Non-pigmented ciliary epithelial cell (primary cell): ENCODE results near the gene SMYD3.

Experiments used
- DNase-seq: peaks from one replicate; pipeline ENCODE4 v3.0.0-alpha.2; 2010; ENCODE audit warnings: low read depth

The SMYD3 gene

GRCh38 chr1:246271516-246271915 is 235.6 kb downstream of the SMYD3 start:
- DNase-seq: no peak

- no peak for DNase-seq
Observed at GRCh38 chr1:246270236-246270635, 236.8 kb downstream of the SMYD3 start.

GRCh38 chr1:246269466-246269865 is 237.6 kb downstream of the SMYD3 start:
- DNase-seq: no peak

DNA sequence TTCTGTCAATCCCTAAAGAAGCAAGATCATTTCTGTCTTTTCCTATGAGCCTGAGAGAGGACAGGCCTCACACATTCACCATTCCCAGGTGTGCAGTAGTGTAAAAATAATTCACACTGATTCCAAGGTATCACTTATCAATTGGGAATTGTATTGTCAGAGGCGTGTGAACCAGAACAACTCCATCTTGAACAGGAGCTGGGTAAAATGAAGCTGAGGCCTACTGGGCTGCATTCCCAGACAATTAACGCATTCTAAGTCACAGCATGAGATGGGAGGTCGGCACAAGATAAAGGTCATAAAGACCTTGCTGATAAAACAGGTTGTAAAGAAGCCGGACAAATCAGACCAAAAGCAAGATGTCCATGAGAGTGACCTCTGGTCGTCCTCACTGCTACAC is 239.2 kb downstream of the SMYD3 start:
- DNase-seq: no peak

GRCh38 chr1:246267426-246267825 is 239.7 kb downstream of the SMYD3 start:
- DNase-seq: no peak

DNA sequence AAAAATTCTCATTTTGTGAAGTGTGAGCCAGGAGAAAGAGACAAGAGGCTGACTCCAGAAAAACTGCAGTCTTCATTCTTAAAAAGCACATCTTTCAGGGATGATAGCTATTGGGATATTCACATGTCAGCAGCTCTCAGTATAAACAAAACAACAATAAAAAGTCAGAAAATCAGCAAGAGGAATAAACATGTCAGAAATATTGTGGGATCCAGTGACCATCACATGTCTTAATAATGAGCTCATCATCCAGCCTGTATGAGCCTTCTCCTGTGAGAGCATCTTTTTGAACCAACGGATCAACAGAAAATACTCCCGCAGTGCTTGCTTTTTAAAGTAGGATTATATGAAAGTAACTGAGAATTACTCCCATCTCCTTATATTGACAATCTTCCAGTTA is 241.6 kb downstream of the SMYD3 start:
- DNase-seq: no peak

GRCh38 chr1:246262281-246262680 is 244.8 kb downstream of the SMYD3 start:
- no peak for DNase-seq

DNA sequence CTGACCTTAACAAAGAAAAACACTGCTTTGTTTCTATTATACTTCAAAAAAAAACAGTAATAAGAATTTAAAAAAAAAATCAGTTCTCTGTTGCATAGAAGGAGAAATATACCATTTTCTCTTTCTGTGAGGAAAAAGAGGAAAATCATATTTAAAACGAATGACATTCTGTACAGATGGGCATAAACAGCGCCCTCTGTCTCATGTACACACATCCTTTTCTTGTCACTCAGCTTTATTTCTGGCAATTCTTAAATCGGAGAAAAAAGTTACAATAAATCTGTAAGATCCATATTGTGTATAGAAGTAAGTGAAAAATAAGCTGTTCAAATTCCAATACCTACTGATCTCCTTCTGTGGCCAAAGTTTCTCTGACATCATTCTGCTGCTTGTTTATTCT is 245.4 kb downstream of the SMYD3 start:
- DNase-seq: no peak

GRCh38 chr1:246258250-246258649 is 248.8 kb downstream of the SMYD3 start:
- DNase-seq: no peak

DNA sequence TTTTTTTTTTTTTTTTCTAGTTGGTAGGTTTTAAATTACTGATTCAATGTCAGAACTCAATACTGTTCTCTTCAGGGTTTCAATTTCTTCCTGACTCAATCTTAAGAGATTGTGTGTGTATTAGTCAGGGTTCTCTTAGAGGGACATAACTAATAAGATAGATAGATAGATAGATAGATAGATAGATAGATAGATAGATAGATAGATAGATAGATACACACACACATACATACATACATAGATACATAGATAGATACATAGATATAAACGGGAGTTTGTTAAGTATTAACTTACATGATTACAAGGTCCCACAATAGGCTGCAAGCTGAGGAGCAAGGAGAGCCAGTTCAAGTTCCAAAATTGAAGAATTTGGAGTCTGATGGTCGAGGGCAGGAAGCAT is 251.3 kb downstream of the SMYD3 start:
- no peak for DNase-seq

DNA sequence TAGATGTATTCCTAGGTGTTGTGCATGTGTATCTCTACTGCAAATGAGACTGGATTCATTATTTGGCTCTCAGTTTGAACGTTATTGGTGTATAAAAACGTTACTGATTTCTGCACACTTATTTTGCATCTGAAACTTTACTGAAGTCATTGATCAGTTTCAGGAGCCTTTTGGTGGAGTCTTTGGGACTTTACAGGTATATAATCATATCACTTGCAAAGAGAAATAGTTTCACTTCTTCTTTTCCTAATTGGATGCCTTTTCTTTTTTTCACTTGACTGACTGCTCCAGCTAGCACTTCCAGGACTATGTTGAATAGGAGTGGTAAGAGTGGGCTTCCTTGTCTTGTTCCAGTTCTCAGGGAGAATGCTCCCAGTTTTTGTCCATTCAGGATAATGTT is 252.2 kb downstream of the SMYD3 start:
- DNase-seq: no peak

GRCh38 chr1:246246430-246246829 is 260.6 kb downstream of the SMYD3 start:
- no peak for DNase-seq

DNA sequence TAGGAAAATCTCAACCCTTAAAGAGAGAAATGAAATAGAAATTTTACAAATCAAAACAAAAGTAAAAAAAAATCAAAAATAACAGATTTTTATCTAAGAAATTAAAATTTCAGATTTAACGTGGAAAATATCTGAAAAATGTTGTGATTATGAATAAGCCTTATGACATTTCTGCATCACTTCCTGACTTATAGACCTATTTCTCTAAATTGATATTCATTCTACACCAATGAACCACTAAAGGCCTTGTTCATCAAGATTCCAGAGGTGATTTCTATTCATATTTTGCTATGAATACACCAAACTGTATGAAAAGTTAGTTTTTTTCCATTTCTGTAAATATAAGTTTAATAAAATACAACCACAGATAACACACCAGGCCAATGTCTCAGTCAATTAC is 261.5 kb downstream of the SMYD3 start:
- DNase-seq: no peak

DNA sequence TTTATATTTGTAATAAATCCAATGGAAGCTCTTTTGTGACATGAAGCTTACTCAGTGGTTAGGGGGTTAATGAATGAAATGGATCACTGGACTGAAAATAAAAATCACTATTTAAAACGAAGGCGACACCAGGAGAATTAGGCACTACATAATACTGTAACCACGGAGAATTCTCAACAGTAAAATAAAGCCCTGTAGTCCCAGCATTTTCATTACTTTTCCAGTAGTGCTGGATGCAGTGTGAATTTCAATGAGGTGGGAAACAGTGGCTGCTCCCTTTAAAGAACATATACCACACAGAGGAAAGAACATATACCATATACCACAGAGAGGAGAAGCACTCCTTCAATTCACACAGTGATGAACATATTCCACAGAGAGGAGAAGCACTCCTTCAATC is 275.0 kb downstream of the SMYD3 start:
- no peak for DNase-seq

- DNase-seq: no peak
Observed at GRCh38 chr1:246226041-246226440, 281.0 kb downstream of the SMYD3 start.

GRCh38 chr1:246221485-246222255 is 285.4 kb downstream of the SMYD3 start:
- DNase-seq: no peak

GRCh38 chr1:246220495-246221065 is 286.5 kb downstream of the SMYD3 start:
- no peak for DNase-seq

GRCh38 chr1:246219508-246220030 is 287.5 kb downstream of the SMYD3 start:
- DNase-seq: no peak

GRCh38 chr1:246218686-246219085 is 288.4 kb downstream of the SMYD3 start:
- DNase-seq: no peak

DNA sequence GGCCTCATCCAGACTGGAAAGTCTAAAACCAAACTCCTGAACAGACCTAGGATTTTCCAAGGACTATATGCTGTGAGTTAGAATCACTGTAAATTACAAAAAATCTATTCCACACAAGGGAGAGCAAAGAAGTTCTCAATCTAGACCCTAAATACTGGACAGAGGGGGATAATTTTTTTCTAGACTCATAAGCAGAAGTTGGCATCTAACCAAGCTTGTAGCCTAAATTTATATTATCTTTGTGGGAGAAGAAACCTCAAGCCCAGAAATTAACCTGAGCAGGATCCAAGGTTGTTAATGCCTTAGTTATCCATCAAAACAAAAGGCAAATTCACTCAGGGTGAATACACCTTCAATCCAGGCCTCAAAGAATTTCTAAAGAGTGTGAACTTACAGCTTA is 290.2 kb downstream of the SMYD3 start:
- DNase-seq: no peak

- DNase-seq: no peak
Observed at GRCh38 chr1:246215510-246215903, 291.6 kb downstream of the SMYD3 start.

GRCh38 chr1:246214708-246215509 is 292.2 kb downstream of the SMYD3 start:
- peak; percentile 91 for DNase-seq

DNA sequence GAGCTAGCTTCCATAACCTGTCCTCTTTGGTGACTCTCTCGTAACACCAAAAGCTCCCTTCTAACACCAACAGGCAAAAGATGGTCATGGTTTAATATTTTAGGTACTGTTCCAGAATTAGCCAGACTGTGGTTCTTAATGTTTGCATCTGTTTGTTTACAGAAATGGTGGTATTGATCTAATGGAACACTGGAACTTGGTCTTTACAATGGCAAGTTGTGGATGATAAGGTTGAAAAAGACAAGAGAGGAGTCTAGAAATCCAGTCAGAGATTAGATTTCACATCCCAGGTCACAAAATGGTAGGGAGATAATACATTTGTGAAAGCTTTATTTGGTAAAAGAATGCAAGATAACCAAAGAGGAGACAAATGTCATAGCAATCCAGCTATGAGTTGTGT is 293.1 kb downstream of the SMYD3 start:
- no peak for DNase-seq
